Measurements from ENCODE around the gene PAQR4.

Gene PAQR4

DNA sequence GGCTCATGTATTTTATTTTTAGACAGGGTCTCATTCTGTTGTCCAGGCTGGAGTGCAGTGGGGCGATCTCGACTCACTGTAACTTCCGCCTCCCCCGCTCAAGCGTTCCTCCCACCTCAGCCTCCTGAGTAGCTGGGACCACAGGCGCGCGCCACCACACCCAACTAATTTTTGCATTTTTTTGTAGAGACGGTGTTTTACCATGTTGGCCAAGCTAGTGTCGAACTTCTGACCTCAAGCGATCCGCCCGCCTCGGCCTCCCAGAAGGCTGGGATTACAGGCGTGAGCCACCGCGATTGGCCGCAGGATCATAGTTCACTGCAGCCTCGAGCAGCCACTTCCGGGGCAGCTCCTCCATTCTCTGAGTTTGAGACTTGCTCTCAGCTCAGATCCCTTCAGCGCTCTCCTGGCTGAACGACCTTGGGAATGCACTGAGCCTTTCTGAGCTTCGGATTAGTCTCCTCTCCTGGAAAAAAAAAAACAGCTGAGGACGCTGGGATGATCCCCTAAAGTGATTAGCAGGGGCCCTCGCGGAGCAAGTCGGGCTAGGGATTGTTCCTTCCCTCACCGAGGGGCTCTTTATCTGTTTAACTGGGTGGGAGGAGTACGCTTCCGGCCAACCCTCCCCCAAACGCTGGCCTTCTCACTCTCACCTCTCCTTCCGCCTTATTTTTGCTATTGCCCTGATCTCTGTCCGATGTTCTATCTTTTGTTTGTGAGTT lies 12.2 kb downstream of the PAQR4 start:
- no peak for DNase-seq

DNA sequence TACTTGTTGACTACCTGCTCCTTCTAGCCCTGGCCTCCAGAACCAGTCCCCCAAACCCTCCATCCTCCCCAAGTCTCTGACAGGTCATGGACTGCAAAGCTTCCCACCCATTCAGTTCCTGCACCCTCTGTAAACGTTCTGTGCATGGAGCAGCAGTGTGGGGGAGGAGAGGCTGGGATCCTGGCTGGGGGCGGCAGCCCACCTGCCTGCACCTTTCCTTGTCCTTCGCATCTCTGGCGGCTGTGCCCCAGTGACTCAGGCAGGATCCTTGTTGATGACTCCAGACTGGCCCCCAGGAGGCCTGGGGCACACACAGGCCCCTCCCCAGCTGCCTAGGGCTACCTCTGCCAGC lies 12.7 kb downstream of the PAQR4 start:
- no peak for DNase-seq

DNA sequence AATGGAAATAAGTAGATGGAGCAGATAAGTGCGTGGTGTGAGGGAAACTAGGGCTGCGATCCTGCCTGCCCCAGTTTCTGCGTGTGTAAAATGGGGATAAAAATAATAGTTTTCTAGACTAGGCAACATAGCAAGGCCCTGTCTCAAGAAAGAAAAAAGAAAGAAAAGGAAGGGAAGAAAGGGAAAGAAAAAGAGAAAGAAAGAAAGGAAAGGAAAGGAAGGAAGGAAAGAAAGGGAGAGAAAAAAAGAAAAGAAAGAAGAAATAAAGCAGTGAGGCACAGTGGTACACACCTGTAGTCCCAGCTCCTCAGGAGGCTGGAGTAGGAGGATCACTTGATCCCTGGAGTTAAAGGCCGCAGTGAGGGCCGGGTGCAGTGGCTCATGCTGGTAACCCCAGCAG lies 13.3 kb downstream of the PAQR4 start:
- no peak for DNase-seq

DNA sequence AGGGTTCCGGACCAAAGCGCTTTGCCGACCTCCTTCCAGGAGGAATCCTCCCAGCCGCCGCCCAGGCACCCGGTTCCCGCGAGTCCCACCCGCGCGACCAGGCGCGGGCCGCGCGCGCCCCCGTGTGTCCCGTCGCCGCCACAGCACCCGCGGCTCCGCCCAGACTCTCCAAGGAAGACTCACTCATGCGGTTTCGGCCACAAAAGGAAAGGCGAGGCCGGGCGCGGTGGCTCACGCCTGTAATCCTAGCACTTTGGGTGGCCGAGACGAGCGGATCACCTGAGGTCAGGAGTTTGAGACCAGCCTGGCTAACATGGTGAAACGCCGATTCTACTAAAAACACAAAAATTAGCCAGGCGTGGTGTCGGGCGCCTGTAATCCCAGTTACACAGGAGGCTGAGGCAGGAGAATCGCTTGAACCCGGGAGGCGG lies 14.6 kb downstream of the PAQR4 start:
- peak; percentile 76 to 84 for DNase-seq

DNA sequence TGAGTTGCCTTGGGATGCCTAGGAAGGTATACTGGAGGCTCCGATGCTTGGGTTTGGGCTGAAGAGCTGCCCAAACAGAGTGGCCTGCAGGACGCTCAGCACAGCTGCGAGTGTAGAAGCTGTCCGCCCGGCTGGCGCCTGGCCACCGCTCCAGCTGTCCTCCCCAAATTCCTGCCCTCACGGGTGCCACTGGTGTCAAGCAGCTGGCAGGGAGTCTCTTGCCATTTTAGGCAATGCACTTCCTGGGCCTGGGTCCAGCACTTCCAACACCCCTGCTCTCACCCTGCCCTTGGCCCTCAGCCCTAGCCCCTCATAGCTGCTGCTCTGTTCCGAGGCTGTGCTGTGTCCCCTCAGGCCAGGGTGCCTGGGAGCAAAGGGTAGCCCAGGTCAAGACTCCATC lies 16.3 kb downstream of the PAQR4 start:
- no peak for DNase-seq

DNA sequence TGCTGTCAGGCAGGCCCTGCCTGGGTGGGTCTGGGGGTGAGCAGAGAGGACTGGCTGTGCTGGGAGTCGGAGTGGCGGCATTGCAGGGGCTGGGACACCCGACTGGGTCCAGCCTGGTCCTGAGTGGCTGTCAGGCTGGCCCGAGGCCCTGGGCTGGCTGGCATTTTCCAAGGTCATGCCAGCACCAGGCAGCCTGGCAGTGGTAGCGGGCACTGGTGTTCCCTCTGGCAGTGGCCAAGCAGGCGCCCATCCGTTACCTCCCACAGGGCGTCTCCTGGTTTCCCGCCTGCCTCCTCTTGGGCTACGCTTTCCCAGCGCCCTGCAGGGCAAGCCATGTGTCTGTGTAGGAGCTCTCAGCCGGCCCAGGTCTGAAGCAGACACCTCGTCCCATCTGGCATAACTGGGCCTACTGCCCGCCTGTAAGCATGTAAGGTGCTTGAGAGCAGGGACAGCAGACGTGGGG lies 16.8 kb downstream of the PAQR4 start:
- DNase-seq = no peak

DNA sequence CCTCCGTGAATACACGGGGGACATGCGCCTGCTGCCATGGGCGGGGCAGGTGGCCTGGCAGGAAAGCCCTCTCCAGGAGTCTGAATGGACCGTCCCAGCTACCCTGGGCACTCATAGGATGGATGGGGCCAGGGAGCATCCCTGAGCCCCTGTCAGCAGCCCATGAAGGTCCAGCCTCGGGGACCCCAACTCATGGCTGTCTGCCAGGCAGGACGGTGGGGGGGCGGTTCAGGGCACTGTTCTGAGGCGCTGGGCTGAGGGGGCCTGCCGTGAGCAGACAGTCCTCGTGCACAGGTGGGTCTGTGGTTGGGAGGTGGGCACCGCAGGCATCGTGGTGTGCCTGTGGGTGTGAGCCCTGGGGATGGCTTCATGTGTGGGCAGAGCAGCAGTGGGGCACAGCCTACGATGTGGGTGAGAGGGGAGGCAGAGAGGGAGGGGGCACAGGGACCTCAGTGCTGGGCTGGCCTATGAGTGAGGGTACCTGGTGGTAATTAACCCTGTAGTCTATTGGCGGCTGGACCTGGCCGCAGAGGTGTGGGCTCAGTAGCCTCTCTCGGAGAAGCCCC lies 17.6 kb downstream of the PAQR4 start:
- no peak for DNase-seq

DNA sequence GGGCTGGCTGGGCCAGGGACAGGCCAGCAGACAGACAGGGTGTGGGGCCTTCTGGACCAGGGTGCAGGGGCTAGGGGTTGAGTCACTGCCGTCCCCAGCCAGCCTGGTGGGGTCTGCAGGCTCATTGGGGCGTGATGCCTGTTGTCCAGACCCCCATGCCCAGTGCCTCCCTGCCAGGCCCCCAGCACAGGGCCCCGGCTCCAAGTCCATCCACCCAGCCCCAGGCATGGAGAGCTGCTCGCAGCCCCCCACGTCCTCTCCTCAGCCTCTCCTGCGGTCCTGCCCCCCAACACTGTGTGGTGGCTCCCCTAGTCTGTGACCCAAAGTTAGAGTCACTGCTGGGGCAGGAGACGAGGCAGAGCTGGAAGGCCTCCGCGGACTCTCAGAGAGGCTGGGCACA lies 18.1 kb downstream of the PAQR4 start:
- no peak for DNase-seq

DNA sequence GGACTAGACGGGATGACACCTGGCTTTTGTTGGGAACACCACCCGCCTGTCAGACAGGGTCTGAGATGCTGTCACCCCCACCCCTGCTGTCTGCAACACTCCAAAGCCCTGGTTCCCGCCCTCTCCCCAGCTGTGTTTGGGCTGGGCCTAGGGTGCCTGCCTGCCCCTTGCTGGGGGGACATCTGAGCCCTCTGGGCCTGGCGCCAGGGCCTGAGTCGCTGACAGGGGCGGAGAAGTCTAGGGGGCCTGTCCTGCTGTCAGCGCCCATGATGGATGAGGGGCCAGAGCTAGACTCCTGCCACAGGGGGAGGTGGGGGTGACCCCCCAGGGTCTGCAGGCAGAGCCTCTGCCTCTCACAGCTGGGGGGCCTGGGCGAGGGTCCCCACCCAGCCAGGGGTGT lies 18.7 kb downstream of the PAQR4 start:
- no peak for DNase-seq

DNA sequence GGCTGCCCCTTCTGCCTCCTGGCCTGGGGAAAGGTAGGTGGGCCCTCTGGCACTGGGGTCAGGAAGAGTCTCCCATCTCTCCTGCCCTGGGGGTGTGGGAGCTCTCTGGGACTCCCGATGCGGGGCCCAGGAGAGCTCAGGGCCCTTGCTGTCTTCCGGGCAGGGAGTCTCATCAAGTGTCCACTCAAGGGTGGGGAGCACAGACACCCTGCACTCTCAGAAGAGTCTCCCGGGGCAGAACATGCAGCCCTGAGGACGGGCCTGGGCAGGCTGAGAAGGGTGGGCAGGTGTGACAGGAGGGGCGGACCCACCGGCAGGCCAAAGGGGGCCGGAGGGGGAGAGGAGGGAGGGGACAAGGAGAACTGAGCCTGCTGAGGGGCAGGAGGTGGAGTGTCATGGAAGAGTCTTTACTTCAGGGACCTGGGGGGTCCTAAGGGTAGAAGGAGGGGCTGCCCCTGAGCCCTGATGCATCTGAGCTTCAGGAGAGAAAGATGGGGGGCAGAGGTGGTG lies 19.5 kb downstream of the PAQR4 start:
- DNase-seq = no peak

DNA sequence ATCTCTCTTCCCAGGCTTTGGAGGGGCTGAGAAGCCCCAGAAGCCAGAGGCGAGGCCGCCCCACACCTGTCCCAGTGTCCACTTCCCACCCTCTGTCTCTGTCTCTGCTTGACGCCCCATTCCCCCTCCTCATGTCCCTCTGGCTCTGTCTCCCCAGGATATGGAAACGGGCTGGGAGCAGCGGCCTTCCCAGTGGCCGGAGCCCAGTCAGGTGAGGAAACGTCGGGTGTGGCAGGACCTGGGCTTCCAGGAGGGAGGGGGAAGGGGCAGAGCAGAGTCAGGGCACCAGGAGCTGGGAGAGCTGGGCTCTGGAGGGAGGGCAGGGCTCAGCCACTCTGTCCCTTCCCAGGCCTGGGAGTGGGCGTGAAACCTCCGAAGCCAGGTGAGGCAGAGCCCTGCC lies 21.7 kb downstream of the PAQR4 start:
- DNase-seq = no peak

DNA sequence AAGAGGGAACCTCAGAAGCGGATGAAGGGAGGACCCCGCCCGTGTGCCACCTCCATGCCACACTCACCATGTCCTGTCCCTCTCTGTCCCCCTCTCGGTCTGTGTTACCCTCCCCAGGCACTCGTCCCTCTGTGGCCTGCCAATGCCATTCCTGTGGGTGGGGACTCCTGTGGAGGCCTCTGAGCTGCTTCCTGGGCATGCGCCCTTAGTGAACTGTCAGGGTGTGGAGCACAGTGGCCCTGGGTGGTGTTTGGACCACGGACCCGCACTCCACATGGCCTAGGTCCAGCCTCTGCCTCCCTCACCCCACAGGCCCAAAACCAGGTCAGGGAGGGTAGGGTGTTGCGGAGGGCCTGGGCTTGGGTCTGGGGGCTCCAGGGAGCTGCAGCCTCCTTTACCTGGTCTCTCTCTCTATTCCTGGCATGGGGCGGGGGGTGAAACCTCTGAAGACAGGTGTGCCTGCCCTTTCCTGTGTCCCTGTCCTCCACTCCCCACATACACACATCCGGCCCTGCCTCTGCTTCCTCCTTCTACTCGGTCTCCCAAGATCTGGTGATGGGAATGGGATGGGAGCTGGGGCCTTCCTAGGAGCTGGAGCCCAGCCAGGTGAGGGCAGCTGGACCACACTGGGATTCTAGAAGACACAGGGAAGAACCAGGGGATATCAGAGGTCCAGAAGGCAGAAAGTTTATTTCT lies 22.6 kb downstream of the PAQR4 start:
- DNase-seq = no peak

DNA sequence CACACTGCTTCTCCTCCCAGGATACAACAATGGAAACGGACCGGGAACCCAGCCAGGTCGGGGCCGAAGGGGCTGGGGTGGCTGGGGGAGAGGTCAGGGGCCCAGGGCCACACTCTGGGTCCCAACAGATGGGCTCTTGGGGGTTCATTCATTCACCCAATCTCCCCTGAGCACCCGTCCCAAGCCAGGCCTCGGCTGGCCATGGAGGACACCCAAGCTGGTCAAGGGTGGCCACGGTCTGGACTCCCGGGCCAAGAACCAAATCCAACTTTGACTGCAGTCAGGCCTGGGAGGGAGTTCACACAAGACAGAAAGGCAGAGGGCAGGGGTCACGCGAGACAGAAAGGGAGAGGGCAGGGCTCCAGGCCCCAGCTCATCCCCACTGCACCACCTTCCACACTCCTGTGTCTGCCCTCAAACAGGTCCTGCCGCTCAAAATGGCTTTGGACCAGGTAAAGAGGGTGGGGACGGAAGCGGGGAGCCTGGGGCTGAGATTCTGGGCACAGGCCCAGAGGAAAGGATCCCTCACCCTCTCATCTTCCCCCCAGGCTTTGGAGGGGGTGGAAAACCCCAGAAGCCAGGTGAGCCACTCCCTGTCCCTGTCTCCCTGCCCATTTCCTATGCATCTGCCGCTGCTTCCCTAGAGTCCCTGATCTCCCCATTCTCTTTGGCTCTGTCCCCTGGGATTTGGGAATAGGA lies 23.4 kb downstream of the PAQR4 start:
- DNase-seq = no peak

DNA sequence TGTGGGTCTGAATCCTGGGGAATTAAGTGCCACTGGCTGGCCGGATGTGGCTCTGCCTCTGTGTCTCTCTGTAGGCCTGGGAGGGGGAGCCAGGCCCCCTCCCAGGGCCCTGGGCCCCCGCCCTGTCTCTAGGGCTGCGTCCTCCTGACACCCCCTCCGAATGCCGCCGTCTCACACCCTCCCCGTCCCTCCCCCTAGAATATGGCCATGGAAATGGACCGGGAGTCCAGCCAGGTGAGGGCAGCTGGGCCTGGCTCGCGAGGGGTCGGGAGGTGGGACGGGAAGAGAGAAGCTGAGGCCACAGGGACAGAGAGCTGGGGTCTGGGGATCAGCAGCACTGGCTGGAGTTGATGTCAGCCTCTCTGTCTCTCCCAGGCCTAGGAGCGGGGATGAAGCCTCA lies 27.1 kb downstream of the PAQR4 start:
- no peak for DNase-seq

DNA sequence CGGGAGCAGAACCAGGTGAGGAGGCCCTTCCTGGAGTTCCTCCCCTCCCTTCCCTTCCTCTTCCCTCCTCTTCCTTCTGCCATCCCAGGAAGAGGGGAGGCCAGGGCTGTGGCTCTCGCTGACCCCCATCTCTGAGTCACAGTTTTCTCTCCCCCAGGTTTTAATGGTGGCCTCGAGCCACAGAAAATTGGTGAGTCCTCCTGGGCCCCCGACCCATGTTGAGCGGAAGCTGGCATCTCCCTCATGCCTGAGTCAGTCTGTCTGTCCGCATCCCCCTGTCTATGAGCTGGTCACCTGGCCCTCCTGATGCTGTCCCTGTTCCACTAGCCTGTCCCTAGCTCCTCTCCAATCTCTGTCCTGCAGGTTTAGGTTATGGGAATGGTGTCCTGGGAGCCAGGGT lies 30.8 kb downstream of the PAQR4 start:
- DNase-seq = no peak

DNA sequence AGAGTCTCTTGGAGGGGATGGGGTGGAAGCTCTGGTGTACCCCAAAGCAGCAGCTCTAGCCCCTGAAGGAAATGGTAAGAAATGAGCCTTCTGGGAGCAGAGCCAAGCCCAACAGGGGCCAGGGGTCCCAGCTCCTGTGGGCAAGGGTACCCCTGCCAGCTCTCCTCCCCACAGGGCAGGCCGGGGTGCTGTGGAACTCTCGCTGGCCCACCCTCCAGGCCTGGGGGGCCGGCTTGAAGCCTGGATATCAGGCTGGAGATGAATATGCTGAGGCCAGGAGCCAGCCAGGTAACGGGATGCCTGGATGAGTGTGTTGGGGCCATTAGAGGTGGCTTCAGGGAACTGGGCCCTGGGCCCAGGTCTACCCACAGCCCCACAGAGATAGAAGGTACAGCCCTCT lies 31.4 kb downstream of the PAQR4 start:
- DNase-seq = no peak

DNA sequence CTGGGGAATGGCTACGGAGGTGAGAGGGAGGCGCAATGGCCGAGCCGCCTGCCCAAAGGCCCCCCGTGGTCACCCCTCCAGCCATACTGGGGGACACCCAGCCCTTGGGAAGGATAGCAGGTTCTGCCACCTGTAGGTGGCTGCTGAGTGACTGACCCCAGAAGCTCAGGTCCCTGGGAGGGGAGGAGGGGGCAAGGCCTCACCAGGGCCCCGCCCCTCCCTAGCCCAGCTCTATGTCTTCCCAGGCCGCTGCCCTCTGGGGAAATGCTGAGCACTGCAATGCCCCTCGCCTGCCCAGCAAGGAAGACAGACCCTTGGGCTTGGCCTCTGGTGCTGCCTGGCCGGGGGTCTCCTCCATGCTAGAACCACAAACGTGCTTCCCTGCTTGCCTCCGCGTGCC lies 32.2 kb downstream of the PAQR4 start:
- no peak for DNase-seq

DNA sequence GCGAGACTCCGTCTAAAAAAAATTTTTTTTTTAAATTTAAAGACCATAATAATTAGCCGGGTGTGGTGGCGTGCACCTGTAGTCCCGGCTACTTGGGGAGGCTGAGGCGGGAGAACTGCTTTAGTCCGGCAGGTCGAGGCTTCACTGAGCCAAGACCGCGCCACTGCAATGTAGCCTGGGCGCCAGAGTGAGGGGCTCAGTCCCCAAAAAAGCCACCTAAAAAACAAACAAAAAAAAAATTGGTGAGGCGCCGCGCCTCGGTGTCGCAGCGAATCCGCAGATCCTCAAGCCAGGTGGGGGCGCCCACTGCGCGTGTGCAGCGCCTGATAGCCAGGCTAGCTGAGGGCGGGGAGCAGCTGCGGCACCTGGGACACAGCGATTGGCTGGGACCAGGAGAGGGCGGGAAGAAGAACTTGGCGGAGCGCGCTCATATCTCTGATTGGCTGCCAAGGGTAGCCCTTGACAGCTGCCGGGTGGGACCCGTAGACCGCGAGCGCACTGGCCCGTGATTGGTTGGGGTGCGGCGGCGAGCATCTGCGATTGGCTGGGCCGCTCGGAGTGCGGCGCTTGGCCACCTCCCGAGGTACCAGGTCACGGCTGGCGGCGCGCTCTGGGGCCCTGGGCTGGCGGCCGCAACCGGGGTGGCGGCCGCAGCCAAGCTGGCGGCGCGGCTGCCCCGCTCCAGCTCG lies 34.6 kb downstream of the PAQR4 start:
- peak; percentile 91 to 92 for DNase-seq

DNA sequence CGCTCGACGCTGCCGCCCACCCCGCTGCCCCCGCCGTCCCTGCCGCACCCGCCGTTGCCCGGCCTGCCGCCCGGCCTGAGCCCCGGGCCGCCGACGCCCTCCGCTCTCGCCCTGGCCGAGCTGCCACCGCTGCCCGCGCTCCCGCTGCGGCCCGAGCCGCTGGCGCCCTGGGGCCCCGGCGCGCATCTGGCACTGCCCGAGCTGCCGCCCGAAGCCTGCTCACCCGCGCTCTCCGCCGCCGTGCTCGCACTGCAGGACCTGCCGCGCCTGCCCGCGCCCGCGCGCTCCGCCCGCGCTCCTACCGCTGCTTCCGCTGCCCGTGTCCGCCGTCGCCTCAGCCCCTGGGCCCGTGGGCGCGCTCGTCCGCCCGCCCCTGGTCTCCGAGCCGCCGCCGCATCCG lies 35.2 kb downstream of the PAQR4 start:
- DNase-seq = no peak

DNA sequence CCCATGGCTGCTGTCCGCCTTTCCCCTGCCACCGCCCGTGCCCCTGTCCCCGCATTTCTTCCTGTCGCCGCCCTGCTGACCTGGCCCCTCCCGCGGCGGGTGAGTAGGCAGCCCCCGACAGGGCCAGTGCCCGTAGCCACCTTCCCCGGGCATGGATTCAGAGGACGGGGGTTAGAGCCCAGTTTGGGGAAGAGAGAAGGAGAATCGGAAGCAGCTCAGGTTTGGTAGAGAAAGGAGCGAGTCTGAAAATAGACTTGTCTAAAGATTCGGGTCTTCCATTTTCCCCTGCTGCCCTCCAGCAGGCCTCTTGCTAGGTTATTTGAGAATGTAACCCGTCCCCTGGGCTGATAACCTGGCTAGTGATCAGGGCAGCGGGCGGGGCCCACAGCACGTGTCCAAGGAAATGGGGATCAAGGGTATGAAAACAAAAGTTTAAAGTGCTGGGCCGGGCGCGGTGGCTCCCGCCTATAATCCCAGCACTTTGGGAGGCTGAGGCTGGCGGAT lies 35.7 kb downstream of the PAQR4 start:
- DNase-seq = no peak

DNA sequence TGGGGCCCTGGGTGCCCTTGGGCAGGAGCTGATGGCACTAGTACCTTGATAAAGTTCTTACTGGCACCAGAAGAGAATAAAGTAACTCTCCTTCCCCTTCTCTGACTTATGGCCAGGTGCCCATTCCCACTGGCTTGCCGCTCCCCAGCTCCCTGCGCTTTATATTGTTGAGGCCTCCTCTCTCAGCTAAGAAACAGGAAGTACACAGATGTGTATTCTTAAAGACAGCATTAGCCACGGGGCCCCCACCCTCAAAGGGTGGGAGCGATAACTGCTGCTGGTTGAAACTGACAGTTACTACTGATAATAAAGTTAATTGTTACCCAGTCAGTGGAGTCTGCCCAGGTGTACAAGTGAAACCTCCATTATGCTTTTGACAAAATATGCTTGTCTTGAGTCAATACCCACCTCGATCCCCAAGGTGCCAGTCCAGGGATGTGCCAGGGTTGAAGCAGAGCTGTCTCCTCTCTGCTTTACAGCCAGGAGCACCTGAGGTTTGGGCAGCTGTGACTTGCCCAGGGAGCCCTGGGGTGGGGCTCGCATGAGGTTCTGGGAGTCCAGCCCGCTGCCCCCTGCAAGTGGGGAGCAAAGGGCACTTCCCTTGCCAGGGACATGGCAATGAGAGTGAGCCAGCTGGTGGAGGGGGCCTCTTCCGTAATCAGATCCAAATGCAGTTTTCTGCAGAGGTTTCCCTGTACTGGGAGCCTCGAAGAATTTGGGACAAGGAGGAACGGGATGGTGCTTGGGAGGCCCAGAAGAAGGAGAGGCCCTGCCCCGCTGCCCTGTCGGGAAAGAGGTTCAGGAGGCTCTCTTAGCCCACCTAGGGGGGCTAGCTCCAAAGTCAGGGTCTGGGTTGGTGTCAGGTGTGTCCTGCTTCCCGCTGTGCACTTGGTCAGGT lies 38.2 kb downstream of the PAQR4 start:
- no peak for DNase-seq
